GM18951 (cell line): ENCODE measurements around the gene ADGRA1.
"Not testable (repeated sequence)": the region's sequence is repeated elsewhere in the genome, so short reads cannot be mapped to it uniquely, and the experiment has no call there.

Experiments
- POLR2A ChIP-seq: IDR thresholded peaks from 4 replicates; pipeline ENCODE4 v1.6.1; 2011; ENCODE audit warnings: mild to moderate bottlenecking; ENCODE audit not compliant: insufficient read length, insufficient read depth; ENCODE audit errors: extremely low read depth
- in situ Hi-C: fragments of 300-500 bp; cut with MboI; formaldehyde crosslinking; loops from one replicate; pipeline ENCODE4 v1.12.0; 2022; ENCODE audit warnings: low sequenced_read_pairs, mixed read lengths, inconsistent platforms; ENCODE audit not compliant: unreplicated experiment

ADGRA1 gene

GRCh38 chr10:133110133-133110532 lies 22.4 kb downstream of the ADGRA1 start:
- in situ Hi-C loops: no loop called here

GRCh38 chr10:133110609-133111275 lies 23.0 kb downstream of the ADGRA1 start:
- no peak for TF ChIP-seq POLR2A
- in situ Hi-C loops: no loop called here

More at GRCh38 chr10:133110133-133110532, 22.4 kb downstream of the ADGRA1 start:
- no peak for TF ChIP-seq POLR2A

GRCh38 chr10:133111640-133112039 lies 23.9 kb downstream of the ADGRA1 start:
- in situ Hi-C loops: not testable (repeated sequence)

- TF ChIP-seq POLR2A: no peak
- in situ Hi-C loops: no loop called here
Observed at GRCh38 chr10:133113146-133113830, 25.6 kb downstream of the ADGRA1 start.

- TF ChIP-seq POLR2A: no peak
Observed at GRCh38 chr10:133113847-133114246, 26.1 kb downstream of the ADGRA1 start.

GRCh38 chr10:133114251-133114650 lies 26.5 kb downstream of the ADGRA1 start:
- no peak for TF ChIP-seq POLR2A
- in situ Hi-C loops: no loop called here

More at GRCh38 chr10:133113847-133114246, 26.1 kb downstream of the ADGRA1 start:
- in situ Hi-C loops: no loop called here

GRCh38 chr10:133114726-133115452 lies 27.2 kb downstream of the ADGRA1 start:
- in situ Hi-C loops: no loop called here
- TF ChIP-seq POLR2A: no peak

GRCh38 chr10:133115453-133115842 lies 27.7 kb downstream of the ADGRA1 start:
- in situ Hi-C loops: no loop called here
- TF ChIP-seq POLR2A: no peak

GRCh38 chr10:133115976-133116375 lies 28.3 kb downstream of the ADGRA1 start:
- TF ChIP-seq POLR2A: no peak
- in situ Hi-C loops: no loop called here

GRCh38 chr10:133116455-133116854 lies 28.7 kb downstream of the ADGRA1 start:
- in situ Hi-C loops: no loop called here
- TF ChIP-seq POLR2A: no peak

- no peak for TF ChIP-seq POLR2A
- in situ Hi-C loops: no loop called here
Observed at GRCh38 chr10:133117036-133117687, 29.4 kb downstream of the ADGRA1 start.

GRCh38 chr10:133117688-133118071 lies 30.0 kb downstream of the ADGRA1 start:
- no peak for TF ChIP-seq POLR2A
- in situ Hi-C loops: no loop called here

GRCh38 chr10:133121479-133121878 lies 33.8 kb downstream of the ADGRA1 start:
- in situ Hi-C loops: no loop called here
- TF ChIP-seq POLR2A: no peak

GRCh38 chr10:133122171-133122935 lies 34.6 kb downstream of the ADGRA1 start:
- no peak for TF ChIP-seq POLR2A
- in situ Hi-C loops: no loop called here
